Nephron (organoid): Measurements from ENCODE around the gene FTO.

Source experiments
- H3K27ac Mint-ChIP-seq, 3 experiments: 2 replicates each; pipeline ENCODE4 v1.8.0; 2020; ENCODE audit warnings: mixed read lengths in 3 of 3, mild to moderate bottlenecking in 2 of 3, moderate library complexity in 1 of 3
- H3K27me3 Mint-ChIP-seq: 2 replicates; pipeline ENCODE4 v1.8.0; 2021; ENCODE audit warnings: low read depth, mild to moderate bottlenecking, moderate library complexity, mixed read lengths
- H3K36me3 Mint-ChIP-seq: 2 replicates; pipeline ENCODE4 v1.8.0; 2020; ENCODE audit warnings: low read depth, mixed read lengths
- H3K4me1 Mint-ChIP-seq: 2 replicates; pipeline ENCODE4 v1.8.0; 2020; ENCODE audit warnings: mixed read lengths
- H3K4me3 Mint-ChIP-seq, 3 experiments: 2 replicates each; pipeline ENCODE4 v1.8.0; 2020; ENCODE audit warnings: mild to moderate bottlenecking in 3 of 3, mixed read lengths in 3 of 3, moderate library complexity in 2 of 3
- H3K9me3 Mint-ChIP-seq: 2 replicates; pipeline ENCODE4 v1.8.0; 2020; ENCODE audit warnings: mixed read lengths
- CTCF ChIP-seq, 3 experiments: fragments of 200-600 bp; sonication (generic); IDR thresholded peaks; one replicate each; pipeline ENCODE4 v1.5.0; 2021; ENCODE audit warnings: antibody characterized with exemption in 3 of 3; ENCODE audit not compliant: unreplicated experiment in 3 of 3

The FTO gene

GRCh38 chr16:53668869-53669268 is 35.1 kb upstream of the FTO start:
- no peaks in the 10 kb centered on the region for H3K9me3 Mint-ChIP-seq
- no peak for TF ChIP-seq CTCF (IDR thresholded peaks at IDR 0.05; ENCODE audit: unreplicated experiment in 3 of 3)
- no peak overlapping the region for H3K4me3 Mint-ChIP-seq
- H3K27ac Mint-ChIP-seq: no peak overlapping the region
- peaks cover 9% of the 10 kb centered on the region for H3K36me3 Mint-ChIP-seq
- no peaks in the 10 kb centered on the region for H3K4me1 Mint-ChIP-seq
- no peaks in the 10 kb centered on the region for H3K27me3 Mint-ChIP-seq

- TF ChIP-seq CTCF (IDR thresholded peaks at IDR 0.05; ENCODE audit: unreplicated experiment in 3 of 3): no peak
- Mint-ChIP-seq H3K4me1 (no peaks in the 10 kb centered on the region), H3K36me3 (peaks cover 4% of the 10 kb centered on the region), H3K27me3 (no peaks in the 10 kb centered on the region), H3K27ac (no peak overlapping the region), H3K9me3 (no peaks in the 10 kb centered on the region), H3K4me3 (no peak overlapping the region)
These were observed 31.5 kb upstream of the FTO start for GRCh38 chr16:53672461-53672860.

- H3K9me3 Mint-ChIP-seq: no peaks in the 10 kb centered on the region
- no peaks in the 10 kb centered on the region for H3K27me3 Mint-ChIP-seq
- H3K27ac Mint-ChIP-seq: no peak overlapping the region
- no peaks in the 10 kb centered on the region for H3K4me1 Mint-ChIP-seq
- no peak for TF ChIP-seq CTCF (IDR thresholded peaks at IDR 0.05; ENCODE audit: unreplicated experiment in 3 of 3)
- H3K36me3 Mint-ChIP-seq: peaks cover 4% of the 10 kb centered on the region
- H3K4me3 Mint-ChIP-seq: no peak overlapping the region
These were observed 30.8 kb upstream of the FTO start for GRCh38 chr16:53673189-53673588.

GRCh38 chr16:53678155-53678554 is 25.8 kb upstream of the FTO start:
- Mint-ChIP-seq H3K36me3 (peaks cover 8% of the 10 kb centered on the region), H3K4me1 (peaks cover 4% of the 10 kb centered on the region), H3K9me3 (peaks cover 2% of the 10 kb centered on the region), H3K27me3 (no peaks in the 10 kb centered on the region), H3K4me3 (no peak overlapping the region), H3K27ac (peak overlapping the region in 1 of 3 experiments; percentile 45)
- TF ChIP-seq CTCF (IDR thresholded peaks at IDR 0.05; ENCODE audit: unreplicated experiment in 3 of 3): no peak

- Mint-ChIP-seq H3K27me3 (no peaks in the 10 kb centered on the region), H3K27ac (peak overlapping the region in 1 of 3 experiments; percentile 45), H3K4me1 (peaks cover 4% of the 10 kb centered on the region), H3K9me3 (peaks cover 5% of the 10 kb centered on the region), H3K36me3 (peaks cover 15% of the 10 kb centered on the region), H3K4me3 (no peak overlapping the region)
- no peak for TF ChIP-seq CTCF (IDR thresholded peaks at IDR 0.05; ENCODE audit: unreplicated experiment in 3 of 3)
These were observed 25.1 kb upstream of the FTO start for GRCh38 chr16:53678756-53679343.

- Mint-ChIP-seq H3K36me3 (peaks cover 29% of the 10 kb centered on the region), H3K27me3 (no peaks in the 10 kb centered on the region), H3K4me3 (no peak overlapping the region), H3K4me1 (peaks cover 4% of the 10 kb centered on the region), H3K27ac (no peak overlapping the region), H3K9me3 (peaks cover 11% of the 10 kb centered on the region)
- TF ChIP-seq CTCF (IDR thresholded peaks at IDR 0.05; ENCODE audit: unreplicated experiment in 3 of 3): no peak
These were observed 23.2 kb upstream of the FTO start for GRCh38 chr16:53680756-53681155.
